Nephron progenitor cell (in vitro differentiated cells): Measurements from ENCODE around the gene WIF1.

Experiments
- DNase-seq: peaks from one replicate; pipeline ENCODE4 v3.0.0; 2021
- H3K27ac Mint-ChIP-seq: 2 replicates; pipeline ENCODE4 v1.8.0; 2021; ENCODE audit warnings: mild to moderate bottlenecking, moderate library complexity, mixed read lengths
- H3K27me3 Mint-ChIP-seq: 2 replicates; pipeline ENCODE4 v1.8.0; 2021; ENCODE audit warnings: mild to moderate bottlenecking, low read depth, mixed read lengths; ENCODE audit not compliant: poor library complexity
- H3K36me3 Mint-ChIP-seq: 2 replicates; pipeline ENCODE4 v1.8.0; 2021; ENCODE audit warnings: low read depth, mixed read lengths
- H3K4me1 Mint-ChIP-seq: 2 replicates; pipeline ENCODE4 v1.8.0; 2021; ENCODE audit warnings: mixed read lengths
- H3K4me3 Mint-ChIP-seq: 2 replicates; pipeline ENCODE4 v1.8.0; 2021; ENCODE audit warnings: mild to moderate bottlenecking, moderate library complexity, mixed read lengths
- H3K9me3 Mint-ChIP-seq: 2 replicates; pipeline ENCODE4 v1.8.0; 2021; ENCODE audit warnings: mild to moderate bottlenecking, moderate library complexity, mixed read lengths
- TF ChIP-seq, protein P1 (sequence below): fragments of 200-600 bp; sonication (generic); IDR thresholded peaks from 2 replicates; pipeline ENCODE4 v1.5.0; 2021; ENCODE audit warnings: antibody characterized with exemption

WIF1 gene

DNA sequence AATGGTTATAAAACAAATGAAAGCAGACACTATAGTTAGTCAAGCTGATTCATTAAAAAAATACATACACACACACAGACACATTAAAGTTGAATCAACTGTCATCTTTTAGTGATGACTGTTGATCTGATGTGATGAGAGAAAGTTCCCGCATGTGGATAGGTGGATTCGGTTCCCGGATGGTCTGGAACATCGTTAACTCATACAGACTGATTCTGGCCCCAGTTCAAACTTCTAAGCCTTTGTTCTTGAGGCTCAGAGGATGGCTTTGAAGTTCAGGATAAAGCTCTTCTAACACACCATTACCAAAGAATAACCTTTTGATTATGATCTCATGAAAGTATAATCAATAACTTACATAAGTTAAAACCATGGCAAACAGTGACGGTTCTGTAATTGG is 27.5 kb downstream of the WIF1 start:
- H3K27me3 Mint-ChIP-seq = peaks cover 3% of the 10 kb centered on the region
- TF ChIP-seq, protein P1, sequence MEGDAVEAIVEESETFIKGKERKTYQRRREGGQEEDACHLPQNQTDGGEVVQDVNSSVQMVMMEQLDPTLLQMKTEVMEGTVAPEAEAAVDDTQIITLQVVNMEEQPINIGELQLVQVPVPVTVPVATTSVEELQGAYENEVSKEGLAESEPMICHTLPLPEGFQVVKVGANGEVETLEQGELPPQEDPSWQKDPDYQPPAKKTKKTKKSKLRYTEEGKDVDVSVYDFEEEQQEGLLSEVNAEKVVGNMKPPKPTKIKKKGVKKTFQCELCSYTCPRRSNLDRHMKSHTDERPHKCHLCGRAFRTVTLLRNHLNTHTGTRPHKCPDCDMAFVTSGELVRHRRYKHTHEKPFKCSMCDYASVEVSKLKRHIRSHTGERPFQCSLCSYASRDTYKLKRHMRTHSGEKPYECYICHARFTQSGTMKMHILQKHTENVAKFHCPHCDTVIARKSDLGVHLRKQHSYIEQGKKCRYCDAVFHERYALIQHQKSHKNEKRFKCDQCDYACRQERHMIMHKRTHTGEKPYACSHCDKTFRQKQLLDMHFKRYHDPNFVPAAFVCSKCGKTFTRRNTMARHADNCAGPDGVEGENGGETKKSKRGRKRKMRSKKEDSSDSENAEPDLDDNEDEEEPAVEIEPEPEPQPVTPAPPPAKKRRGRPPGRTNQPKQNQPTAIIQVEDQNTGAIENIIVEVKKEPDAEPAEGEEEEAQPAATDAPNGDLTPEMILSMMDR = no peak
- DNase-seq = no peak
- H3K36me3 Mint-ChIP-seq = no peaks in the 10 kb centered on the region
- no peak overlapping the region for H3K27ac Mint-ChIP-seq
- no peaks in the 10 kb centered on the region for H3K4me1 Mint-ChIP-seq
- no peak overlapping the region for H3K4me3 Mint-ChIP-seq
- no peaks in the 10 kb centered on the region for H3K9me3 Mint-ChIP-seq

DNA sequence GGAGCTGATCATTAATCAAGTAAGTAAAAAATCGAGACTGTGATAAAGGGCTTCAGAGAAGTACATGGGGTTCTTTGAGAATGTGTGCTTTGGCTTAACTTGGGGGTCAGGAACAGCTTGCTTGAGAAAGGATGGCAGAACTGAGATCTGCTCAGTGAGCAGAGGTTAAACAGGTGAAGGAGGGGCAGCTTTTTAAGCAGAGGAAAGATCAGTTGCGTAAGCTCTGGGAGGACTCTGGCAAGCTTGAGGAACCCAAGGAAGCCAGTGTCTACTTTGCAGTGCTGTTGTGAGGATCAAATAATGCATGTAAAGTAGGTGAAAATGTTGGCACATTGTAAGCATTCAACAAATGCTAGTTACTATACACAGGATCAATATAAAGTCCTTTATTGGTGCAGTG is 30.6 kb downstream of the WIF1 start:
- Mint-ChIP-seq H3K4me3 (no peak overlapping the region), H3K9me3 (no peaks in the 10 kb centered on the region), H3K4me1 (no peaks in the 10 kb centered on the region), H3K27me3 (peaks cover 3% of the 10 kb centered on the region), H3K27ac (no peak overlapping the region), H3K36me3 (no peaks in the 10 kb centered on the region)
- TF ChIP-seq, protein P1 = no peak
- DNase-seq = no peak

DNA sequence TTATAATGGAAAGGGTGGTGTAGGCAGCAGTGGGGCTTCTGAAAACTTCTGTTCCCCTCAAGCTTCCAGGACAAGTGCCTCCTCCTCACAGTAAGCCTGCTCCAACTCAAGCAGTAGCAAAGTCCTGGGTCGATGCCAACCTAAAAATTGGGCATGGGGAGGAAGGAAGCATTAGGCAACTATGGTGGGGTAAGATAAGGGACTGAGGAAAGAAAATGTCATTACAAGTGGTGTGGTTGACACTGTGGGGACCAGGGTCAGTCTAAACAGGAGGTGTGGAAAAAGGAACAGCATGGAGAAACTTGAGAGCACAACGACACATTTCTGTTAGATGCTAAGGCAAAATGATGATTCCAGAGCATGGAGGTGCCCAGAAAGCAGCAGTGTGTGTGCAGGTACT is 34.9 kb downstream of the WIF1 start:
- TF ChIP-seq, protein P1 = no peak
- no peaks in the 10 kb centered on the region for H3K9me3 Mint-ChIP-seq
- H3K4me1 Mint-ChIP-seq = no peaks in the 10 kb centered on the region
- H3K27me3 Mint-ChIP-seq = no peaks in the 10 kb centered on the region
- no peak for DNase-seq
- no peaks in the 10 kb centered on the region for H3K36me3 Mint-ChIP-seq
- no peak overlapping the region for H3K4me3 Mint-ChIP-seq
- H3K27ac Mint-ChIP-seq = no peak overlapping the region

DNA sequence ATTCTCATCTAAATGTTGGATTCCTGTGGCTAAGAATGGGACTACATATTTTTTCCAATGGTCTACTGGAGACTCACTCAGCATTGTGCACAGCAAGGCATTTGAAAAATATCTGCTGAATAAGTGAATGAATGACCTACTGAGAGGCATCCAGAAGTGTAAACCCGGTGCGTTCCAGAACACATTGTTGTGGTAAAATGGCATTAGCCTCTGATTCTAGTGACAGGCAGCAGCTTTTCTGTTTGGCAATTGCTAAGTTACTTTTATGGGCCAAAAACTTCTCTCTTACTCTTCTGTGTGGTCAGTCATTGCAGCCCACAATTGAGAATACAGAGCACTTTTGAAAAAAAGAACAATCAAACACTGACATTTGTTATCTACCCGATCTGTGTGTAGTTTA is 36.5 kb downstream of the WIF1 start:
- no peaks in the 10 kb centered on the region for H3K9me3 Mint-ChIP-seq
- H3K27ac Mint-ChIP-seq = no peak overlapping the region
- no peaks in the 10 kb centered on the region for H3K36me3 Mint-ChIP-seq
- no peaks in the 10 kb centered on the region for H3K27me3 Mint-ChIP-seq
- H3K4me3 Mint-ChIP-seq = no peak overlapping the region
- TF ChIP-seq, protein P1 = no peak
- DNase-seq = no peak
- H3K4me1 Mint-ChIP-seq = no peaks in the 10 kb centered on the region

DNA sequence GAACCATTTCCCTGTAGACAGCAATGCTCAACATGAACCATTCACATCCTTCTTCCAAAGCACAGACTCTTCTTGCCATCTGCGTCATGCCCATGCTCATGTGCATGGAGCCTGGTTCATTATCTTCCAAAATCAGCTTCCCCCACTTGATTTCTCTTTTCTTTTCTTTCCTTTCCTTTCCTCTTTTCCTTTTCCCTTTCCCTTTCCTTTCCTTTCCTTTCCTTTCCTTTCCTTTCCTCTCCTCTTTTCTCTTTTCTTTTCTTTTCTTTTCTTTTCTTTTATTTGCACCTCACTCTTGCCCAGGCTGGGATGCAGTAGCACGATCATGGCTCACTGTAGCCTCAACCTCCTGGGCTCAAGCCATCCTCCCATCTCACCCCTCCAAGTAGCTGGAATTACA is 37.5 kb downstream of the WIF1 start:
- DNase-seq = no peak
- TF ChIP-seq, protein P1 = no peak
- Mint-ChIP-seq H3K4me1 (no peaks in the 10 kb centered on the region), H3K9me3 (no peaks in the 10 kb centered on the region), H3K27ac (no peak overlapping the region), H3K36me3 (no peaks in the 10 kb centered on the region), H3K4me3 (no peak overlapping the region), H3K27me3 (no peaks in the 10 kb centered on the region)

DNA sequence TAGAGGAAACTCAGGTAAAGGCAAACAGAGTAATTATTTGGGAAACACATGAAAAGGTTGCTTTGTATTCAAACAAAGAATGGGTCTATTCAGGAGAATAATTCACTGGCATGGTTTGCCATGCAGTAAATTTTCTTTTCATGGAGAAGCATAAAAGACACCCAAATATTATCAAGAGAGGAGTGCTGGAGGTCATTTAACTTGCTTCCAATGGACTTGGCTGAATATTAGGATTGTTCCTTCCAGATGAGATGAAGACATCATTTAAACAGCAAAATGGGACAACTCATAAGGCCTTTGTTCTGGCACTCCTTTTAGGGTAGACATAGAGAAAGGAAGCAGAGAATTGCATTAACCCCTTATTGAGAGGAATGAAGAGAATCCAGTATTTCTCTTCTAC is 38.7 kb downstream of the WIF1 start:
- Mint-ChIP-seq H3K27me3 (peaks cover 2% of the 10 kb centered on the region), H3K4me1 (no peaks in the 10 kb centered on the region), H3K4me3 (no peak overlapping the region), H3K27ac (no peak overlapping the region), H3K36me3 (no peaks in the 10 kb centered on the region), H3K9me3 (no peaks in the 10 kb centered on the region)
- TF ChIP-seq, protein P1 = no peak
- DNase-seq = no peak
